Pulmonary artery endothelial cell (primary cell): ENCODE results near the gene AASDHPPT. TPM values are rescaled to one million over a fixed set of nuclear protein-coding genes. Genes with fewer than 3 reads are reported as not detected.

Experiments used
- total RNA-seq: library from RNA; depleted of rRNA; stranded (reverse); fragments of >200 nt; gene quantifications from 2 replicates; pipeline ENCODE4 v1.2.3, GENCODE V29; 2014

The AASDHPPT gene
- total RNA-seq, 1 donor from 2014 or later: 50.2 TPM

Other genes starting within 250 kb of the AASDHPPT start
- gene MSANTD4, start 55.4 kb upstream of the AASDHPPT start, total RNA-seq: 22.7 and 32.5 TPM in 2 replicates
- gene KBTBD3, start 315 bp upstream of the AASDHPPT start, total RNA-seq: 3.7 and 3.9 TPM in 2 replicates